ENCODE results near the gene COX7A2.

The COX7A2 gene

GRCh38 chr6:75220357-75220756 is 23.2 kb downstream of the COX7A2 start:
- Mint-ChIP-seq H3K36me3 (ENCODE audit: low read depth) (no peaks in the 10 kb centered on the region), H3K27ac (no peak overlapping the region), H3K27me3 (peaks cover 30% of the 10 kb centered on the region), H3K9me3 (no peaks in the 10 kb centered on the region), H3K4me1 (peaks cover 9% of the 10 kb centered on the region), H3K4me3 (no peak overlapping the region)
- no peak for ATAC-seq
- DNase-seq, result no peak

- Mint-ChIP-seq H3K27ac (no peak overlapping the region), H3K4me3 (no peak overlapping the region), H3K4me1 (peaks cover 9% of the 10 kb centered on the region), H3K36me3 (ENCODE audit: low read depth) (no peaks in the 10 kb centered on the region), H3K9me3 (no peaks in the 10 kb centered on the region), H3K27me3 (peaks cover 29% of the 10 kb centered on the region)
- ATAC-seq, result no peak
- no peak for DNase-seq
These were observed 24.3 kb downstream of the COX7A2 start for GRCh38 chr6:75219263-75219662.

GRCh38 chr6:75217193-75217592 is 26.4 kb downstream of the COX7A2 start:
- Mint-ChIP-seq H3K36me3 (ENCODE audit: low read depth) (no peaks in the 10 kb centered on the region), H3K4me3 (no peak overlapping the region), H3K27ac (no peak overlapping the region), H3K27me3 (peaks cover 25% of the 10 kb centered on the region), H3K9me3 (no peaks in the 10 kb centered on the region), H3K4me1 (peaks cover 9% of the 10 kb centered on the region)
- ATAC-seq (peak; percentile 33), DNase-seq (no peak)

- Mint-ChIP-seq H3K4me1 (peaks cover 9% of the 10 kb centered on the region), H3K36me3 (ENCODE audit: low read depth) (no peaks in the 10 kb centered on the region), H3K27ac (no peak overlapping the region), H3K9me3 (no peaks in the 10 kb centered on the region), H3K4me3 (no peak overlapping the region), H3K27me3 (peaks cover 33% of the 10 kb centered on the region)
- no peak for ATAC-seq
- DNase-seq, result no peak
These were observed 28.3 kb downstream of the COX7A2 start for GRCh38 chr6:75215291-75215690.

DNA sequence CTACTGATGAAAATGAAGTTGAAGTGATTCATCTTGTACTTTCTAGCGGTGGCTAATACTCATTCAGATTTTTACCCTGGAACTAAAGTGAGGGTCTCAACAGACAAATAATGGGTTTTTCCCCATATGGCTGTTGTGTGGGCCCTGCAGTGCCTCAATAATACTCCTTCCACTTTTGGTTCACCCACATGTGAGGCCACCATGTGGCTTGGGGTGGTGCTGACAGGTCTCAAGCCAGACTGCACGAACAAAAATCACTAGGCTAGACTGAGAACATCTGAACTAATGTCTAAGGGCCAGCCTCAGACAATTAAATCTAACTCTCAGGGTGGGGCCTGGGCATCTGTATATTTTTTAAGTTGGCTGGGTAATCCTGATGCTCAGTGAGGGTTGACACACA is 29.9 kb downstream of the COX7A2 start:
- DNase-seq, result no peak
- Mint-ChIP-seq H3K27ac (no peak overlapping the region), H3K4me1 (peaks cover 13% of the 10 kb centered on the region), H3K4me3 (no peak overlapping the region), H3K27me3 (peaks cover 40% of the 10 kb centered on the region), H3K36me3 (ENCODE audit: low read depth) (no peaks in the 10 kb centered on the region), H3K9me3 (no peaks in the 10 kb centered on the region)
- ATAC-seq, result no peak

DNA sequence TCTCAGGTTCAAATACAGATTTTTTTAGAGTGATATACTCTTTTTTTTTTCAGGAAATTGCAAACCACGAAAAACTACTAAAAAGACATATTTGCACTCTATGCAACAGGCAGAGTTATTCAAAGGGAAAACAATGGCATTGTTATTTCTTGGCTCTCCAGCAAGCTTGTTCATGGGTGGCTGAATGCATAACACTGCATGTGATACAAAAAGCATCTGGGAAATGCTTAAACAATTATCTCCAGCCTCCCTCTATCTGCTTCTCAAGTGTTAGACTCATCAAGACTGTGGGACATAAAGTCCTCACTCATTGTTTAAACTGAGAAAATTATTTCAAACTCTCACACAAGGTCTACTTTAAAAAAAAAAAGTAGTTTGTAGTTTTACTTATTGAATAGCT is 30.5 kb downstream of the COX7A2 start:
- H3K36me3 Mint-ChIP-seq (ENCODE audit: low read depth), result no peaks in the 10 kb centered on the region
- DNase-seq (no peak), ATAC-seq (no peak)
- H3K27ac Mint-ChIP-seq, result no peak overlapping the region
- no peaks in the 10 kb centered on the region for H3K9me3 Mint-ChIP-seq
- H3K27me3 Mint-ChIP-seq, result peaks cover 45% of the 10 kb centered on the region
- no peak overlapping the region for H3K4me3 Mint-ChIP-seq
- peaks cover 18% of the 10 kb centered on the region for H3K4me1 Mint-ChIP-seq

GRCh38 chr6:75211920-75212590 is 31.5 kb downstream of the COX7A2 start:
- no peak for ATAC-seq
- Mint-ChIP-seq H3K4me1 (peaks cover 21% of the 10 kb centered on the region), H3K27ac (no peak overlapping the region), H3K4me3 (no peak overlapping the region), H3K9me3 (no peaks in the 10 kb centered on the region), H3K36me3 (ENCODE audit: low read depth) (no peaks in the 10 kb centered on the region), H3K27me3 (peaks cover 49% of the 10 kb centered on the region)
- DNase-seq, result no peak

GRCh38 chr6:75210885-75211739 is 32.5 kb downstream of the COX7A2 start:
- H3K9me3 Mint-ChIP-seq, result no peaks in the 10 kb centered on the region
- peak; percentile 40 for DNase-seq
- peaks cover 52% of the 10 kb centered on the region for H3K27me3 Mint-ChIP-seq
- peaks cover 28% of the 10 kb centered on the region for H3K4me1 Mint-ChIP-seq
- ATAC-seq, result no peak
- no peak overlapping the region for H3K4me3 Mint-ChIP-seq
- no peak overlapping the region for H3K27ac Mint-ChIP-seq
- H3K36me3 Mint-ChIP-seq (ENCODE audit: low read depth), result no peaks in the 10 kb centered on the region

- Mint-ChIP-seq H3K36me3 (ENCODE audit: low read depth) (no peaks in the 10 kb centered on the region), H3K27ac (no peak overlapping the region), H3K27me3 (peaks cover 64% of the 10 kb centered on the region), H3K4me1 (peaks cover 45% of the 10 kb centered on the region), H3K9me3 (no peaks in the 10 kb centered on the region), H3K4me3 (no peak overlapping the region)
- DNase-seq (no peak), ATAC-seq (no peak)
These were observed 34.3 kb downstream of the COX7A2 start for GRCh38 chr6:75209184-75209723.

DNA sequence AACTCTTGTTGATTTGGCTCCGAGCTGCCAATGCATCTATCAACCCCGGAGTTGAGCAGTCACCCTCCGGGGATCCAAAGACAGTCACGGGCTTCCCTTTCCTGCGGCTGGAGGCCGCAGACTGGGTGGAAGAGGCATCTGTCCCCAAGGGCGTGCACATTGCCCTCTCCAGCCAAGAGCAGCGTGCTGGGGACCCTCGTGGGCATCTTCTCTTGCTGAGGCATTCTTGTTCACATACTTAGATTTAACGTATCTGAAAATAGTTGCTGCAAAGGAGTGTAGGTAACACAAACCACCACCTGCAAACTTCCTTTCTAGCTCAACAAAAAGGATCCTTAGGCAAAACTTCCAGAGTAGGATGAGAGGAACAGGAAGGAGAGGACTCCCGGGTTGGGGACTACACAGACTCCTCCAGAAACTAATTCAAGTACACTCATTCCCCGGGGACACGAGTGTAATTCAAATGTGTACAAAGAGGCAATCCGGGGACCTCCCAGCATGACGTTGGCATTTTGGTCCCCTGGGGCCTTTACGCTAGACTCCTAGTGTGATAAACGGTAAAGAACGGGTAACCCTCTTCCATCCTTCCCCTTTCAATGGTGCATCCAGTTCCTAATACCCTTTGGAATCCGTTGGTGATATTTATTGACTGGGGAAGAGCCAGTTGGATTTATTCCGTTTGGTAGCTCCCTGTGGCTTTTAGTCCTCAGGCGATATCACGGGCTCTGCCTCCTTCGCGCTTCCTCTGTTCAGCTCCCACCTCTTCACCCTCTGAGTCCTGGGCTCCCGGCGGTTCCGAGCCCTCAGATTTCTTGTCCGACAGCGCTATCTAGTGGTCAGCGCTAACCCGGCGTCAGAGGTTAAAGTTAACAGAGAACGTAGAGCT is 35.1 kb downstream of the COX7A2 start:
- H3K27ac Mint-ChIP-seq, result no peak overlapping the region

GRCh38 chr6:75206576-75207342 is 36.8 kb downstream of the COX7A2 start:
- Mint-ChIP-seq H3K27me3 (peaks cover 82% of the 10 kb centered on the region), H3K9me3 (no peaks in the 10 kb centered on the region), H3K27ac (no peak overlapping the region), H3K36me3 (ENCODE audit: low read depth) (no peaks in the 10 kb centered on the region), H3K4me1 (peaks cover 55% of the 10 kb centered on the region), H3K4me3 (peak overlapping the region; percentile 55)
- DNase-seq (peak; percentile 6), ATAC-seq (no peak)

More for the DNA sequence above, 35.1 kb downstream of the COX7A2 start:
- peak; percentile 82 for ATAC-seq
- H3K4me3 Mint-ChIP-seq, result peak overlapping the region; percentile 66
- H3K4me1 Mint-ChIP-seq, result peaks cover 49% of the 10 kb centered on the region
- no peaks in the 10 kb centered on the region for H3K9me3 Mint-ChIP-seq
- H3K36me3 Mint-ChIP-seq (ENCODE audit: low read depth), result no peaks in the 10 kb centered on the region
- peak; percentile 84 for DNase-seq
- H3K27me3 Mint-ChIP-seq, result peaks cover 71% of the 10 kb centered on the region

DNA sequence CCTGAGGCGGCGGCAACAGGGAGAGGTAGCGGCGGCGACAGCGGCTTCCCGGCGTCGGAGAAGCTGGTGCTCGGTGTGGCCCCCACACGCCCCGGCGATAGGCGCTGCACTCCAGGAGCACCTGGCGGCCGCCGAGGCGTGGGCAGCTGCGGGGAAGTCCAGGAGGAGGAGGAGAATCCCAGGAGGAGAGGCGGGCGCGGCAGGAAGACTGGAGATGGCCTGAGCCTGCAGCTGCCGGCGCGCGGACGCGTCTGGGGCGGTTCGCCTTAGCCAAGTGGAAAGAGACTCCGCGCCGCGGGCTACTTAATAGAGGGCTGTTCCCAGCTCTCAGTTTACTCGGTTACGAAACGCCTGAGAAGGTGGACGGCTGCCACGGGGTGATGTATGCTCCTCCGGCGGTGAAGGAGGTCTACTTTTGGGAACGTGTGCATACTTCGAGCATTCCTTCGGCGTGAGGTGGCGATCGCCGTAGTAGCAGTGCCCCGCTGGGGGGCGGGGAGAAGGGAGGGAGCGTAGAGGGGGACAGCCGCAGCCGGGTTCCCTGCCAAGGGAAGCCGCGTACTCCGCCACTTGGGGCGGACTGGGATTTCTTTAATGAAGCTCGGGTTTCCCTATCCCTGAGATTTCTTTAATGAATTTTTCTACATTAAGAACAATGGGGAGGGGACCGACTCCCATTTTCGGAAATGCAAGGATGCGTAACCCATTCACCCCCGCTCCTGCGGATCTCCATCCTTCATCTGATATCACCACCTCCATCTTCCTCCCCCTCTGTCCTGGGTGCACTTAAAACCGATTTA is 37.6 kb downstream of the COX7A2 start, which contains the start of gene COL12A1:
TSS of gene COL12A1 (minus strand) at position 278 of the 800 bp plus-strand sequence. CDS start 3,261 bp downstream, outside the sequence.
- Mint-ChIP-seq H3K27ac (no peak within 1 kb of the TSS), H3K4me1 (peaks cover 55% of the 10 kb centered on the region), H3K9me3 (no peaks in the 10 kb centered on the region)

More for the DNA sequence above, 37.6 kb downstream of the COX7A2 start, which contains the start of gene COL12A1:
- peak within 1 kb of the TSS; percentile 66 for H3K4me3 Mint-ChIP-seq
- DNase-seq (peak; percentile 14), ATAC-seq (no peak)
- no peaks in the 10 kb centered on the region for H3K36me3 Mint-ChIP-seq (ENCODE audit: low read depth)
- H3K27me3 Mint-ChIP-seq, result peaks cover 84% of the 10 kb centered on the region

Measured in activated naive CD8-positive, alpha-beta T cell treated with anti-CD3 and anti-CD28 coated beads, Interleukin-2, amount 50 U/mL, for 24 hours (primary cell).